NCI-H82 treated with DMSO at 0.1 percent for 48 hours (cell line): ENCODE results near the gene BCL2.
"Not testable (repeated sequence)": the region's sequence is repeated elsewhere in the genome, so short reads cannot be mapped to it uniquely, and the experiment has no call there.

Experiments used
- DNase-seq: peaks from one replicate; lab custom pipeline; 2025; ENCODE audit not compliant: unreplicated experiment; lab: John Stamatoyannopoulos, UW

The BCL2 gene

GRCh38 chr18:63236921-63237846, 82.4 kb downstream of the BCL2 start:
- DNase-seq: no peak

- DNase-seq: no peak
These were observed 83.2 kb downstream of the BCL2 start for GRCh38 chr18:63236406-63236805.

- DNase-seq: not testable (repeated sequence)
These were observed 83.6 kb downstream of the BCL2 start for GRCh38 chr18:63235920-63236319.

GRCh38 chr18:63234841-63235240, 84.7 kb downstream of the BCL2 start:
- no peak for DNase-seq

- no peak for DNase-seq
These were observed 85.1 kb downstream of the BCL2 start for GRCh38 chr18:63234432-63234831.

GRCh38 chr18:63233334-63233733, 86.2 kb downstream of the BCL2 start:
- DNase-seq: no peak

- no peak for DNase-seq
These were observed 86.7 kb downstream of the BCL2 start for GRCh38 chr18:63232826-63233225.

GRCh38 chr18:63229971-63230370, 89.6 kb downstream of the BCL2 start:
- no peak for DNase-seq

- DNase-seq: no peak
These were observed 94.1 kb downstream of the BCL2 start for GRCh38 chr18:63225434-63225833.

GRCh38 chr18:63224630-63225029, 94.9 kb downstream of the BCL2 start:
- no peak for DNase-seq

- DNase-seq: no peak
These were observed 95.7 kb downstream of the BCL2 start for GRCh38 chr18:63223837-63224236.

GRCh38 chr18:63220903-63221302, 98.7 kb downstream of the BCL2 start:
- no peak for DNase-seq

GRCh38 chr18:63218472-63218871, 101.1 kb downstream of the BCL2 start:
- DNase-seq: no peak

GRCh38 chr18:63216516-63217311, 102.9 kb downstream of the BCL2 start:
- DNase-seq: no peak

- DNase-seq: no peak
These were observed 105.5 kb downstream of the BCL2 start for GRCh38 chr18:63213936-63214671.

- DNase-seq: no peak
These were observed 106.2 kb downstream of the BCL2 start for GRCh38 chr18:63213331-63213900.

- no peak for DNase-seq
These were observed 109.0 kb downstream of the BCL2 start for GRCh38 chr18:63210521-63210920.

- DNase-seq: no peak
These were observed 110.9 kb downstream of the BCL2 start for GRCh38 chr18:63208676-63209075.

- DNase-seq: no peak
These were observed 111.7 kb downstream of the BCL2 start for GRCh38 chr18:63207835-63208234.

GRCh38 chr18:63207143-63207790, 112.3 kb downstream of the BCL2 start:
- DNase-seq: no peak
